NCI-H2107 treated with DMSO at 0.1 percent for 48 hours (cell line): Measurements from ENCODE around the gene MARCHF10.

Source experiments
- DNase-seq: peaks from one replicate; lab custom pipeline; 2025; ENCODE audit not compliant: unreplicated experiment; lab: John Stamatoyannopoulos, UW

Gene MARCHF10

DNA sequence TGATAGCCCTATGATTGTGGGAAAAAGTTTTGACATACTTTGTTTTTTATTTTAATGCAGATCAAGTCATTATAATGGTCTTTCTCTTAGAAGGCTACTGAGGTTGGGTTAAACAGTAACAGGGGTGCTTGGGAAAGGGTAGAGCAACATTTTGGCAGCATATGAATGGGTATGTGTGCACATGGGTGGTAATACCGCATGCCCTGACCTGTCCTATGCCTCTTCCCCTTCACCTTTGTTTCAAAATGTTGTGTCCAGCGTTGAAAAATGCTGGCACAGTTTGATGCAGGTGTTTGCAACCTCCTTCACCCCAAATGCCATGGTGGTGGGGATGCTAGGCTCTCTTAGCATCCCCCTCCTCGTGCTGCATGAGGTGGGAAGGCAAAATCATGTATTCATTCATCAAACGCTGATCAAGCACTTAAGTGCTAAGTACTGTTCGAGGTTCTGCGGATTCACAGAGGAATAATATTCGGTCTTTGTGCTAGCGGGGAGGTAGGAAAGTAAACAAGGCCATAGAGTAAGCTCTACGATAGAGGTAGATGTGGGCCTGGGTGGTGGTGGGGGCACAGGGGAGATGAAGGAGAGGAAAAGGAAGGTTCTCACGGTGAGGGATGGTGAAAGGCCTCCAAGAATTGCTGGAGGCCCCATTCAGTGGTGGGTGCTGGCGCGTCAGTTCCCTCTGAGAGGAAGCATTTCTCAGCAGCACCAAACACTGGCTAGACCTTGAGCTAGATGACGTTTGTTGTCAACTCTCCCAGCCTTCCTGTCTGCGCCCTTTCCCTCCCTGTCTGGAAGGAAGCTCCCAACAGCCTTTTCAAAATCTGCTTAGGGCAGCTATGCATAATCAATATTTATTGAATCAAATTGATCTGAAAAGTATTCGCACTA lies 13.3 kb upstream of the MARCHF10 start:
- no peak for DNase-seq

- peak; percentile 20 for DNase-seq
These were observed 11.6 kb upstream of the MARCHF10 start for GRCh38 chr17:62819511-62820221.

DNA sequence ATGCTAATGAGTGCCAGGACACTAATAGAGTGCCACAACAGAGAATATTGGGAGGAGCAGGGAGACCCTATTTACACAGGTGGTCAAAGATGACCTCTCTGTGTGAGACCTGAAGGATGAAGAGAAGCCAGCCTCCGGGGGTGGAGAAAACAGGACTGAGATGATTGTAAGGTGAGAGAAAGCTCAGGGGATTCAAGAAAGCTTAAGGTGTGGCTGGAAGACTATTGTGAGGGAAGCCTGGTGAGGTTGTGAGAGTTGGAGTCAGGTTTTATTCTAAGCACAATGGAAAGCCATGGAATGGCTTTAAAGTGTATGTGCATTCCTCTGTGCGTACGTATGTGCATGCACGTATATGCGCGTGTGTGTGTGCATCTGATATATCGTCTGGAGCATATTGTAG lies 10.4 kb upstream of the MARCHF10 start:
- no peak for DNase-seq

GRCh38 chr17:62816282-62816839 lies 8.2 kb upstream of the MARCHF10 start:
- no peak for DNase-seq

DNA sequence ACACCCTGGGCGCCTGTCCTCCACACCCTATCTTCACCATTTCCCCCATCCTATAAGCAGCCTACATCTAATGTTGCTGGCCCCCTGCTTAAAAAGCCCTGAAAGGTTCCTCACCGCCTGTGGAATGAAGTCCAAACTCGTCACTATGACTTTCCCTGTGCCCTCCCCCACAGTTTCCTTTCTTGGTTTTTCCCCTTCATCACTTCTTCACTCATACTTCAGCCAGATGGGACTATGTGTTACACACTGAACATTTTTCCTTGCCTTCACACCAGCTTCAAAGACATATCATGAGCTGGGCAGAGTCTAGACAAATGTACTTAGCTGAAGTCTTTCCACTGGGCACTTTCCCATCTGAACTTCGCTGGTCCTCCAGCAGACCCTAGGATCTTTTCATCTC lies 1.5 kb upstream of the MARCHF10 start:
- DNase-seq = no peak

DNA sequence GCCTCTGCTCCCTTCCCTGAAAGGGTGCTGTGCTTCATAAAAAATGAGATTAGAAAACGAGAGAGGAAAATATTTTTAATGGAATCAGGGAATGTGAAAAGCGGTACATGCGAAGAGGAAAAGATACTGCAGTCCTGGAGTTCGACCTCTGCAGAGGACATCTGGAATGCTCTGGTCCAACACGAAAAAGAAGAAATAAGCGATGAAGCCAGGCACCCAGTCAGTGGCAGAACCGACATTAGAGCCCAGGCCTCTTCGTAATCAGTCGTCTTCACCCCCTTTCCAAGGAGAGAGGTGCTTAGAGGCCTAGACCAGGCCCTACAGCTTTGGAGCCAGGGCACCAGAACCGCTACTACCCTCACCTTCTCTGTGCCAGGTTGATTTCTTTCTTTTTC lies 459 bp upstream of the MARCHF10 start:
- no peak for DNase-seq

DNA sequence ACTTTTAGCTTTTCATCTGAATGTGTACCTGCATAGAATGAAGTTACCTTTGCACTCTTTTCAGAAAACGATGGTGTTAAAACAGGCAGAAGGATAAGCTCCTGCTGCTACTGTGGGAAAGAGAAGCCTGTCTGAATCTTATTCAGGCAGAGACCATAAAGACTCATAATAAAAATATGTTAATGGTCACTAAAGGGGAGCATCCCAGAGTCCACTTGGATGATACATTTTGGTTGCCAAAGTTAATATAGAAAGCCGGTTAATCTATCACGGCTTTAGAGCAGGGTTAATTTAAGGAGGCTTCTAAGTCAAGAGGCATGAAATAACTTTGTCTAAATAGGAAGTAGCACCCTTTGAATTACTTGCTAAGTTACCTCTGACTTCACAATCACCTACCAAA lies 2.9 kb downstream of the MARCHF10 start:
- no peak for DNase-seq

GRCh38 chr17:62804822-62805221 lies 3.3 kb downstream of the MARCHF10 start:
- DNase-seq = no peak

DNA sequence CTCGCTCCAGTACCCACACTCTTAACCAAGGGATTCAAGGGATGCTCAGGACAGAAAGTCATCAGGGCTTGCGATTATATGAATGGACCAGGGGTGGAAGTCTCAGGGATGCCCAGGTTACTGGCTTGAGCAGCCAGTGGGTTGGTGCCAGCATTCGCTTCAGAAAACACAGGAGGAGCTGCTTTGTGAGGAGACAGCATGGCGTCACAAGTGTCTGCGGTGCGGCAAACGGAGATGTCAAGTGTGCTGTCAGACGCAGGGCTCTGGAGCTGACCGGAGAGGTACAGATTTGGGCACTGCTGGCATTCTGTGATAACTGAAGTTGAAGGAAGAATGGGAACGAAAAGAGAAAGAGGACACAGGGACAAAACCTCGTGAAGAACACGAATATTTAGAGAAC lies 4.1 kb downstream of the MARCHF10 start:
- no peak for DNase-seq

DNA sequence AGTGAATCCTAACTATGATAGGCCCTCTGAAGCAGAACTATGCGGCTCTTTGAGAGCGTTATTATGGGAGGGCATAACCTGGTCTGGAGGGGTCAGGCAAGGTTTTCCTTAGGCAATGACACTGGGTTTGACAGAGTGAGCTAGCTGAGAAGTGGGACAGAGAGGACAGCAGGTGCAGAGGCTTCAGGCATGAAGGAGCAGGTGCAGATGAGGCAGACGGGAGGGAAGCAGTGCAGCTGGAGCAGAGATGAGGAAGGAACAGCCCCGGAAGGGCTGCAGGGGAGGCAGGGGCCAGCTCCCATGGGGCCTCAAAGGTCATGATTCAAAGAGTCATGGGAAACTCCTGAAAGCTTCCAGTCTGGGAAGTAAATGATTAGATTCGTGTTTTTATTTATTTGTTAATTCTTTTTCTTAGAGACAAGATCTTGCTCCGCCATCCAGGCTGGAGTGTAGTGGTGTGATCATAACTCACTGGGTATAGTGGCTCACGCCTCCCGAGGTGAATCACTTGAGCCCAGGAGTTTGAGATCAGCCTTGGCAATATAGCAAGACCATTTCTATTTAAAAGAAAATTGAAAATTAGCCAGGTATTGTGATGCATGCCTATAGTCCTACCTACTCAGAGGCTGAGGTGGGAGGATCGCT lies 5.4 kb downstream of the MARCHF10 start:
- peak; percentile 74 for DNase-seq

- peak; percentile 83 for DNase-seq
These were observed 6.5 kb downstream of the MARCHF10 start for GRCh38 chr17:62801553-62802114.

- peak; percentile 10 for DNase-seq
These were observed 7.5 kb downstream of the MARCHF10 start for GRCh38 chr17:62800585-62800984.

GRCh38 chr17:62797959-62798358 lies 10.2 kb downstream of the MARCHF10 start:
- no peak for DNase-seq

DNA sequence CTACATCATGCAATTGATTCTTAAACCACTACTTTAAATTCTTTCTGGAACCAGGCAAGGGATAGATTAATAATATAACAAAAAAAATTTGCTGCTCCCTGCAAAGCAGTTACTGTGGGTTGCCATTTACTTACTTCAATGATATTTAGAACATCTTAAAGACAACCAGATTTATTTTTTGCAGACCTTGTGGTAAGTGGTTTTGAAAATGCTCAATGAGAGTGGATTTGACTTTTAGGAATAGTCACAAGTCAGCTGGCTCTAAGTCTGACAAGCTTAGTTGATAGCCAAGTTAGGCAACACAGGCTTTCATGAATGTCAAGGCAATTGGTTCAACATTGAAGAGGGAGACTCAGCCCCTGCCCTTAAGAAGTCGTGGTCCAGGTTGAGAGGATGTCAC lies 11.8 kb downstream of the MARCHF10 start:
- no peak for DNase-seq

DNA sequence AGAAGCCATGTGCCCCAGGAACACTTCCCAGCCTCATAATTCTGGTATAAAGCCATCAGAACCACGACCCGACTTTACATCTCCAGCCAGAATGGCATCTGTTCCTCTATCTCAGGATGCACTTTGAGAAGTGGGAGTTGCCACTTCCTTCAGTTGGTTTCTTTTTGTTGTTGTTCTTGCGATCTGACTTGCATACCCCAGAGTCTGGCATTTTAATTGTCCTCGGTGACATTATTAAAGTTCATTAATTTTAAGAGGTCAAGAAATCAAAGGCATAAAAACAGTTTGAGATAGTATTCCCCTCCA lies 13.5 kb downstream of the MARCHF10 start:
- DNase-seq = no peak

- no peak for DNase-seq
These were observed 14.0 kb downstream of the MARCHF10 start for GRCh38 chr17:62793919-62794665.

DNA sequence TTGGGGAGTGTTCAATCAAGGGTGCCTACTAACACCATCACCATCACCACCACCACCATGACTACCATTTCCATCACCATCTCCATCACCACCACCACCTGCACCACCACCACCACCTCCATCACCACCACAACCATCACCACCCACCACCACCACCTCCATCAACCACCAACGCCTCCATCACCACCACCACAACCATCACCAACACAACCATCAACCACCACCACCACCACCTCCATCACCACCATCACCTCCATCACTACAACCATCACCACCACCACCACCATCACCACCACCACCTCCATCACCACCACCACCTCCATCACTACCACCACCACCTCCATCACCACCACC lies 15.7 kb downstream of the MARCHF10 start:
- DNase-seq = no peak

GRCh38 chr17:62791767-62792446 lies 16.2 kb downstream of the MARCHF10 start:
- DNase-seq = no peak

GRCh38 chr17:62791235-62791734 lies 16.8 kb downstream of the MARCHF10 start:
- DNase-seq = no peak

DNA sequence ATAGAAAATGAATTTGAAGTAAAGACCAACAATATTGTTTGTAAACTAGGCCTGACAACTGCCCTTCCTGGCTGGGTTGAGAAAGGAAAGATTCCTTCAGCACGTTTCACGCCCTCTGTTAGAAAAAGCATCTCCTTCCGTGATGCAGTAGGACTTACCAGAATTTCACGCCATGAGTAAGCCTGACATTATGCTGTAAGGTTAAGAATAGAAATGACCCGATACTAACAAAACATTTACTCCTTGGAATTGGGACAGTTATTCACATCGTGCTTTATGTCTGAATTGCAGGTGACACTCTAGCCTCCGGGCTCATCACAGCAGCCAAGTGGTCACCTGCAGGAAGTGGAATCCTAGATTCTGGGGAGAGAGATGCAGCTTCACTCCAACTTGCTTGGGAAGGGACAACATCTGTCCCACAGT lies 17.5 kb downstream of the MARCHF10 start:
- DNase-seq = no peak
